ENCODE results near the gene CSPG5.

CSPG5 gene

GRCh38 chr3:47540281-47540680 is 38.4 kb downstream of the CSPG5 start:
- DNase-seq (ENCODE audit: low read depth): peak; percentile 32

- DNase-seq (ENCODE audit: low read depth): no peak
Observed at GRCh38 chr3:47536967-47537366, 41.7 kb downstream of the CSPG5 start.

GRCh38 chr3:47536221-47536891 is 42.3 kb downstream of the CSPG5 start:
- DNase-seq (ENCODE audit: low read depth): no peak

GRCh38 chr3:47533996-47534454 is 44.6 kb downstream of the CSPG5 start:
- no peak for DNase-seq (ENCODE audit: low read depth)

GRCh38 chr3:47533481-47533880 is 45.2 kb downstream of the CSPG5 start:
- DNase-seq (ENCODE audit: low read depth): no peak

GRCh38 chr3:47527952-47528725 is 50.5 kb downstream of the CSPG5 start:
- no peak for DNase-seq (ENCODE audit: low read depth)

- no peak for DNase-seq (ENCODE audit: low read depth)
Observed at GRCh38 chr3:47525617-47526016, 53.0 kb downstream of the CSPG5 start.

GRCh38 chr3:47523310-47524073 is 55.2 kb downstream of the CSPG5 start:
- no peak for DNase-seq (ENCODE audit: low read depth)

- DNase-seq (ENCODE audit: low read depth): peak; percentile 90
Observed at GRCh38 chr3:47522082-47522987, 56.3 kb downstream of the CSPG5 start.

GRCh38 chr3:47520756-47521155 is 57.9 kb downstream of the CSPG5 start:
- DNase-seq (ENCODE audit: low read depth): no peak

GRCh38 chr3:47517937-47518336 is 60.7 kb downstream of the CSPG5 start:
- no peak for DNase-seq (ENCODE audit: low read depth)

- DNase-seq (ENCODE audit: low read depth): no peak
Observed at GRCh38 chr3:47515864-47516319, 62.8 kb downstream of the CSPG5 start.

GRCh38 chr3:47515100-47515499 is 63.6 kb downstream of the CSPG5 start:
- no peak for DNase-seq (ENCODE audit: low read depth)

- peak; percentile 93 for DNase-seq (ENCODE audit: low read depth)
Observed at GRCh38 chr3:47513125-47513929, 65.3 kb downstream of the CSPG5 start, which contains the start of gene ELP6. ELP6 (minus strand) TSS chr3:47513712; CDS start chr3:47513590, 122 bp downstream.

GRCh38 chr3:47512416-47513124 is 66.1 kb downstream of the CSPG5 start:
- DNase-seq (ENCODE audit: low read depth): peak; percentile 13
